A673 (cell line): ENCODE measurements around the gene ENPP1. TPM values are rescaled to one million over a fixed set of nuclear protein-coding genes. Genes with fewer than 3 reads are reported as not detected.

Experiments used
- BruUV-seq: library from RNA; stranded (reverse); fragments of 400-500 nt; replicated peaks from 2 replicates; lab custom pipeline; 2021; lab: Mats Ljungman, UMichigan
- CTCF ChIA-PET: fragments of 300-600 bp; sonication (Branson Sonifier 250); formaldehyde crosslinking; loops from one replicate; lab custom pipeline; 2022; ENCODE audit warnings: antibody characterized with exemption; lab: Charles Lee
- POLR2A ChIA-PET: fragments of 300-600 bp; sonication (Branson Sonifier 250); formaldehyde crosslinking; loops from one replicate; lab custom pipeline; 2022; ENCODE audit warnings: antibody characterized with exemption; ENCODE audit not compliant: low non-redundant PET; lab: Charles Lee
- DNase-seq: peaks from one replicate; pipeline ENCODE4 v3.0.0-alpha.2; 2015; ENCODE audit warnings: low spot score
- H3K27ac ChIP-seq: fragments of 200-600 bp; sonication (generic); 2 replicates; pipeline ENCODE4 v1.5.1; 2016; ENCODE audit warnings: mixed run types, low read depth, mild to moderate bottlenecking, mixed read lengths, antibody characterized with exemption, low read length; ENCODE audit not compliant: poor library complexity, severe bottlenecking
- H3K27me3 ChIP-seq: fragments of 200-600 bp; sonication (generic); replicated peaks from 2 replicates; pipeline ENCODE4 v1.6.1; 2017; ENCODE audit warnings: mixed run types, low read depth, mild to moderate bottlenecking, mixed read lengths, antibody characterized with exemption, low read length; ENCODE audit not compliant: insufficient read depth, poor library complexity
- H3K36me3 ChIP-seq: fragments of 200-600 bp; sonication (generic); 2 replicates; pipeline ENCODE4 v1.6.1; 2016; ENCODE audit warnings: mixed run types, mild to moderate bottlenecking, mixed read lengths, antibody characterized with exemption, low read length; ENCODE audit not compliant: insufficient read depth, poor library complexity, severe bottlenecking
- H3K4me1 ChIP-seq: fragments of 200-600 bp; sonication (generic); 2 replicates; pipeline ENCODE4 v1.6.1; 2017; ENCODE audit warnings: mixed run types, mild to moderate bottlenecking, mixed read lengths, antibody characterized with exemption, low read length; ENCODE audit not compliant: insufficient read depth, poor library complexity, severe bottlenecking
- H3K4me3 ChIP-seq: fragments of 200-600 bp; sonication (generic); 2 replicates; pipeline ENCODE4 v1.5.1; 2016; ENCODE audit warnings: low read depth, mixed run types, mild to moderate bottlenecking, mixed read lengths, low read length; ENCODE audit not compliant: poor library complexity, severe bottlenecking
- H3K9me3 ChIP-seq: fragments of 200-600 bp; sonication (generic); 2 replicates; pipeline ENCODE4 v1.6.1; 2016; ENCODE audit warnings: mixed run types, low read depth, mild to moderate bottlenecking, mixed read lengths, antibody characterized with exemption, low read length; ENCODE audit not compliant: poor library complexity, severe bottlenecking
- CTCF ChIP-seq: fragments of 300-800, 200-600 bp; sonication (generic); conservative IDR thresholded peaks from 2 replicates; pipeline ENCODE4 v1.5.1; 2017; ENCODE audit warnings: low read depth, mild to moderate bottlenecking, antibody characterized with exemption, low read length, moderate library complexity, mixed read lengths
- EZH2 ChIP-seq: fragments of 200-600 bp; sonication (generic); IDR thresholded peaks from 2 replicates; pipeline ENCODE4 v1.6.1; 2017; ENCODE audit warnings: borderline replicate concordance, low read depth, mild to moderate bottlenecking, mixed read lengths, antibody characterized with exemption, low read length; ENCODE audit not compliant: poor library complexity, severe bottlenecking
- intact Hi-C: fragments of 100-400 bp; cut with micrococcal nuclease; formaldehyde crosslinking; loops from one replicate; pipeline ENCODE4 v1.10.0; 2022; ENCODE audit not compliant: unreplicated experiment
- total RNA-seq: library from RNA; stranded (reverse); gene quantifications from 2 replicates; pipeline ENCODE4 v1.2.3, GENCODE V29; 2021

The ENPP1 gene
- total RNA-seq, 1 experiment from 2014 or later: 19.5 TPM

- no peaks in the 10 kb centered on the region for H3K4me1 ChIP-seq
- ChIA-PET POLR2A (no interaction called here), CTCF (no interaction called here)
- no peak overlapping the region for H3K27ac ChIP-seq
- DNase-seq: no peak
- no peak for TF ChIP-seq CTCF
- TF ChIP-seq EZH2: no peak
- no peaks in the 10 kb centered on the region for H3K27me3 ChIP-seq
- no peaks in the 10 kb centered on the region for H3K36me3 ChIP-seq
- no peak overlapping the region for H3K4me3 ChIP-seq
- no peaks in the 10 kb centered on the region for H3K9me3 ChIP-seq
- no TSS peak for BruUV-seq
- intact Hi-C loops: no loop called here
These were observed 85.4 kb downstream of the ENPP1 start for GRCh38 chr6:131893198-131893597.

- CTCF ChIA-PET: no interaction called here
- intact Hi-C loops: no loop called here
- H3K36me3 ChIP-seq: no peaks in the 10 kb centered on the region
- no peak for DNase-seq
- no peak overlapping the region for H3K4me3 ChIP-seq
- H3K4me1 ChIP-seq: no peaks in the 10 kb centered on the region
- no peaks in the 10 kb centered on the region for H3K9me3 ChIP-seq
- BruUV-seq: no TSS peak
- H3K27ac ChIP-seq: no peak overlapping the region
- H3K27me3 ChIP-seq: no peaks in the 10 kb centered on the region
- TF ChIP-seq EZH2: no peak
- TF ChIP-seq CTCF: no peak
- POLR2A ChIA-PET: no interaction called here
These were observed 86.9 kb downstream of the ENPP1 start for GRCh38 chr6:131894493-131895424.

- Histone ChIP-seq H3K4me3 (no peak overlapping the region), H3K9me3 (no peaks in the 10 kb centered on the region), H3K27me3 (no peaks in the 10 kb centered on the region), H3K27ac (no peak overlapping the region), H3K4me1 (no peaks in the 10 kb centered on the region), H3K36me3 (no peaks in the 10 kb centered on the region)
- intact Hi-C loops: no loop called here
- ChIA-PET CTCF (no interaction called here), POLR2A (no interaction called here)
- no TSS peak for BruUV-seq
- TF ChIP-seq CTCF: no peak
- no peak for TF ChIP-seq EZH2
- DNase-seq: no peak
These were observed 89.2 kb downstream of the ENPP1 start for GRCh38 chr6:131897050-131897435.
